IPS-18a (cell line): Measurements from ENCODE around the gene DENND1A.

Experiments used
- H3K27ac ChIP-seq: one replicate; pipeline ENCODE4 v1.5.1; 2013; ENCODE audit warnings: low read length
- H3K27me3 ChIP-seq: one replicate; pipeline ENCODE4 v1.6.1; 2013; ENCODE audit warnings: mild to moderate bottlenecking, low read length; ENCODE audit not compliant: control insufficient read depth, insufficient read depth
- H3K36me3 ChIP-seq: one replicate; pipeline ENCODE4 v1.6.1; 2013; ENCODE audit warnings: low read depth, low read length; ENCODE audit not compliant: control insufficient read depth
- H3K4me1 ChIP-seq: one replicate; pipeline ENCODE4 v1.6.1; 2013; ENCODE audit warnings: low read depth, low read length; ENCODE audit not compliant: control insufficient read depth
- H3K4me3 ChIP-seq: one replicate; pipeline ENCODE4 v1.5.1; 2013; ENCODE audit warnings: low read length
- H3K9ac ChIP-seq: one replicate; pipeline ENCODE4 v1.6.1; 2013; ENCODE audit warnings: mild to moderate bottlenecking, low read length, moderate library complexity
- H3K9me3 ChIP-seq: one replicate; pipeline ENCODE4 v1.6.1; 2013; ENCODE audit warnings: low read depth, low read length; ENCODE audit not compliant: control insufficient read depth

The DENND1A gene

GRCh38 chr9:123419721-123420591 is 510.0 kb downstream of the DENND1A start:
- H3K9ac ChIP-seq: no peak overlapping the region
- H3K4me3 ChIP-seq: no peak overlapping the region
- H3K27ac ChIP-seq: no peak overlapping the region
- peaks cover 17% of the 10 kb centered on the region for H3K4me1 ChIP-seq
- no peaks in the 10 kb centered on the region for H3K9me3 ChIP-seq
- no peaks in the 10 kb centered on the region for H3K36me3 ChIP-seq
- H3K27me3 ChIP-seq: no peaks in the 10 kb centered on the region

- Histone ChIP-seq H3K27ac (no peak overlapping the region), H3K9me3 (no peaks in the 10 kb centered on the region), H3K27me3 (no peaks in the 10 kb centered on the region), H3K36me3 (no peaks in the 10 kb centered on the region), H3K4me1 (peaks cover 17% of the 10 kb centered on the region), H3K4me3 (no peak overlapping the region), H3K9ac (no peak overlapping the region)
Observed at GRCh38 chr9:123419091-123419490, 510.8 kb downstream of the DENND1A start.

- Histone ChIP-seq H3K4me3 (no peak overlapping the region), H3K9ac (no peak overlapping the region), H3K27me3 (no peaks in the 10 kb centered on the region), H3K4me1 (peaks cover 16% of the 10 kb centered on the region), H3K36me3 (no peaks in the 10 kb centered on the region), H3K27ac (no peak overlapping the region), H3K9me3 (no peaks in the 10 kb centered on the region)
Observed at GRCh38 chr9:123418506-123418905, 511.4 kb downstream of the DENND1A start.

GRCh38 chr9:123418052-123418430 is 511.9 kb downstream of the DENND1A start:
- Histone ChIP-seq H3K27me3 (no peaks in the 10 kb centered on the region), H3K4me1 (peaks cover 12% of the 10 kb centered on the region), H3K27ac (no peak overlapping the region), H3K9ac (no peak overlapping the region), H3K9me3 (no peaks in the 10 kb centered on the region), H3K36me3 (no peaks in the 10 kb centered on the region), H3K4me3 (no peak overlapping the region)

GRCh38 chr9:123417289-123418051 is 512.5 kb downstream of the DENND1A start:
- H3K27me3 ChIP-seq: no peaks in the 10 kb centered on the region

GRCh38 chr9:123416176-123416575 is 513.8 kb downstream of the DENND1A start:
- Histone ChIP-seq H3K4me3 (no peak overlapping the region), H3K4me1 (no peaks in the 10 kb centered on the region), H3K36me3 (no peaks in the 10 kb centered on the region), H3K27ac (no peak overlapping the region), H3K27me3 (no peaks in the 10 kb centered on the region), H3K9ac (no peak overlapping the region), H3K9me3 (no peaks in the 10 kb centered on the region)

More at GRCh38 chr9:123417289-123418051, 512.5 kb downstream of the DENND1A start:
- Histone ChIP-seq H3K4me1 (peaks cover 6% of the 10 kb centered on the region), H3K4me3 (no peak overlapping the region), H3K9ac (no peak overlapping the region), H3K36me3 (no peaks in the 10 kb centered on the region), H3K9me3 (no peaks in the 10 kb centered on the region), H3K27ac (no peak overlapping the region)

GRCh38 chr9:123414936-123415930 is 514.7 kb downstream of the DENND1A start:
- Histone ChIP-seq H3K9ac (no peak overlapping the region), H3K36me3 (no peaks in the 10 kb centered on the region), H3K27ac (no peak overlapping the region), H3K4me3 (no peak overlapping the region), H3K27me3 (no peaks in the 10 kb centered on the region), H3K9me3 (no peaks in the 10 kb centered on the region), H3K4me1 (no peaks in the 10 kb centered on the region)

- no peak overlapping the region for H3K9ac ChIP-seq
- H3K9me3 ChIP-seq: no peaks in the 10 kb centered on the region
- H3K27ac ChIP-seq: no peak overlapping the region
- no peaks in the 10 kb centered on the region for H3K36me3 ChIP-seq
- H3K4me3 ChIP-seq: no peak overlapping the region
- H3K27me3 ChIP-seq: no peaks in the 10 kb centered on the region
- H3K4me1 ChIP-seq: no peaks in the 10 kb centered on the region
Observed at GRCh38 chr9:123414204-123414603, 515.7 kb downstream of the DENND1A start.

- Histone ChIP-seq H3K9ac (no peak overlapping the region), H3K4me1 (no peaks in the 10 kb centered on the region), H3K36me3 (no peaks in the 10 kb centered on the region), H3K27me3 (no peaks in the 10 kb centered on the region), H3K27ac (no peak overlapping the region), H3K4me3 (no peak overlapping the region), H3K9me3 (no peaks in the 10 kb centered on the region)
Observed at GRCh38 chr9:123412171-123412820, 517.6 kb downstream of the DENND1A start.

- Histone ChIP-seq H3K4me1 (peaks cover 2% of the 10 kb centered on the region), H3K36me3 (no peaks in the 10 kb centered on the region), H3K4me3 (no peak overlapping the region), H3K27me3 (no peaks in the 10 kb centered on the region), H3K9ac (no peak overlapping the region), H3K9me3 (no peaks in the 10 kb centered on the region), H3K27ac (no peak overlapping the region)
Observed at GRCh38 chr9:123411636-123412035, 518.3 kb downstream of the DENND1A start.
